Activated CD8-positive, alpha-beta memory T cell treated with anti-CD3 and anti-CD28 coated beads, Interleukin-2, amount 50 U/mL, for 1 hour (primary cell): ENCODE data around the gene NR4A3.
"Not testable (repeated sequence)": the region's sequence is repeated elsewhere in the genome, so short reads cannot be mapped to it uniquely, and the experiment has no call there.

Experiments used
- DNase-seq: peaks from one replicate; pipeline ENCODE4 v3.0.0-alpha.2; 2020; ENCODE audit errors: extremely low read depth

Gene NR4A3

GRCh38 chr9:99834474-99834873 lies 12.8 kb downstream of the NR4A3 start:
- DNase-seq: no peak

- DNase-seq: no peak
Observed at GRCh38 chr9:99835142-99835541, 13.5 kb downstream of the NR4A3 start.

DNA sequence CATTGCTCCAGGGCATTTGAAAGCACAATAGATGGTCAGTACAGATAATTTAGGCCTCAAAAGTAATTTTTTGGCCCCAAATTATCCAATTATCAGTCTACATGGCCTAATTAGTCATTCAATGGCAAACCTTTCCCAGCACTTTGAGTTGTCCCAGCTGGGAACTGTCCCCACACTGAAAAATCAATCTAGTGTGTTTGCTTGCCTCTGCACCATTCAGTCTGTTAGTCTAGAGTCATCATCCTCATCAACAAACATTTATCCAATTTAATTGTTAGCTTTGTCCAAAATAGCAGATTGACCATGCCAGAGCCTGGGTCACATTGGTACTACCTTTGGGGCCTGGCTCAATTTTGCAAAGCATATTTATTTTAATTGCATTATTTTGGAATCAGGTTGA lies 13.9 kb downstream of the NR4A3 start:
- DNase-seq: no peak

DNA sequence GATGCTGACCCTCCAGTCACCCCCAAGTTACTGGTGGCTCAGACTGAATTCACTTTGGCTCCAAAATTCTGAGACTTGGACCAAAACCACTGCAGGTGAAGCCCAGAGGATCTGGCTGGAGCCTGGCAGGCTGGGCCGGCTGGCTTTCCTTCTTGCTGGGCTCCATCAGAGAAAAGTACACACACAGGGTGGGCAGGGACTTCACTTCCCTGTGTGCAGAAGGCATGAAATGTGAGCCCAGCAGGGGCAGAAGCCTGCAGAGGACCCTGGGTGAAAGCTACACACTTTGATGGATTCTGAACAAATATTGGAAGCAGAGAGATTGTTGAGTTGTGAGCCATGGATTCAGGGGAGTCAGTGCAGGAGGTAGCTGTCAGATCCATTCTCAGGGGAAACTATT lies 18.4 kb downstream of the NR4A3 start:
- DNase-seq: no peak

DNA sequence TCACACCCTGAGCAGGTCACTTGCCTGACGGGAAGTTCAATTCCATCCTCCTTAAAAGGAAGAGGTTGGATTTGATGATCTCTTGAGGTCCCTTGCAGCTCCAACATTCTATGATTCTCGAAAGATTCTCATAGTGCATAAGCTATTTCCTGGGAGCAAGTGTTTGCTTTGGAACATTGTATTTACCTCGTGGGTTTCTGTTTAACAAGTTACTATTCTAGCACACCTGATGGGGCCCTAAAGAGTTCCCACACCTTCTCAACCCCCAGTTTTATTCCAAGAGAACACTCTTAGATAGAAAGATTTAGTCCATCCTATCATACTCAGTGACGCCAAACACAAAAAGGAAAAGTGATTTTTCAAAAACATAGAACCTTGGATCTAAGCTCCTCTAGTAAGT lies 23.4 kb downstream of the NR4A3 start:
- no peak for DNase-seq

DNA sequence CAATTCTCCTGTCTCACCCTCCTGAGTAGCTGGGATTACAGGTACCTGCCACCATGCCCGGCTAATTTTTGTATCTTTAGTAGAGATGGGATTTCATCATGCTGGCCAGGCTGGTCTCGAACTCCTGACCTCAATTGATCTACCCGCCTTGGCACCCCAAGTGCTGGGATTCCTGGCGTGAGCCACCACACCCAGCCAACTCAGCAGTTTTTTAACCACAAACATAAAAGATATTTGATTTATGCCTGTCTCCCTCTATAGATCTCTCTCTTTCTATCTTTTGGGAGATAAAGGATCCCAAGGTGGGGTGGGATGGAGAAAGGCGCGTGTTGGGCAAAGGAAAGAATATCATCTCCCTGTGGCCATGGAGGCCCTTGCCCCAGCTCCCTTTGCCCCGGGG lies 26.8 kb downstream of the NR4A3 start:
- no peak for DNase-seq

DNA sequence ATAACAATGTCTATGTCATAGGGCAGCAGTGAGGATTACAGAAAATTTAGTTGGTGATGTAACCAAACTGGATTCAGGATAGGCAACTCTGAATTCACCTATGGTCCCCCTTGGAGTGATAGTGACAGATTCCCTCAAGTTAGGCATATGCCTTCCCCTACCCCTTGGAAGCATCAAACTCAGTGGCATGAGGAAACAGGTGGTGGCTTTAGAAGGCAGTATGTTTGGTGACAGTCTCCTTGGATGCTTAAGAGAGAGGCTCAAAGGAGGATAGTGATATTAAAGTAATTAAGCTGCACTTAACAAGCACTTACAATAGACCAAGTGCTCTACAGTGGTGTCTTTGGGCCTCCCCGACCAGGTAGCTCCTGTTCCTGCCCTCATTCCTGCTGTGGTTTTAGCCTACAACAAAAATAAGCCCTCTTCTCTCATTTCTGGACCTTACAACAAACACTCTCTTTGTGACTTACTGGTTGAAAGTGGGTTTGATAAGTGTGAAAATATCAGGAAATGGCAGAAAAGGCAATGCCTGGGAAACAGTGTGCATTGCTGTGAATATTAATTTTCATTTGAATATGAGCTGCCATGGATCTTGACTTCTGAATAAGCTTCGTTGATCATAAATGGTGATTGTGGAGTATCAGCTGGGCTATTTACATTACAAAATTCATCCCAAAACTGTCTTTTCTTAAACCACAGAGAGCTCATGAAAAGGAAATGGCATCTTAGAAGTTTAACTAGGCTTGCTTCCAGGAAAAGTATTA lies 29.2 kb downstream of the NR4A3 start:
- DNase-seq: no peak

GRCh38 chr9:99851500-99851822 lies 29.8 kb downstream of the NR4A3 start:
- DNase-seq: no peak

DNA sequence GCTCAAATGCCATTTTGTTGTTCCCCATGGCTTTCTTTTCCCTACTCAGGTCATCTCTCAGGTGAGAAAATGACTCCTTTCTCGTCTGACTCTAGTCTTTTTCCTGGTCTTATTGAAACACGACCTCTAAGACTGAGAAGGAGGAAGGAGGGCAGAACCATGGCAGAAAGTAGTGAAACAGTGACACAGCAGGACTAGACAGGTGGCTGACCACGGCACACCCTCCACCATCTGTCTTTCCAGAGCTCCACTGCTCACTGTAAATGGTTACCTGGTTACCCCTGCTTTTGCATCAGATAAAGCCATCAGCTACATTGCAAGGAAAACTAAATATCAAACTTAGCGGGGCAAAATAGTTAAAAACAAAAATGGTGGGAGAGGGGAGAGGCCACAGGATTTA lies 30.9 kb downstream of the NR4A3 start:
- DNase-seq: no peak

DNA sequence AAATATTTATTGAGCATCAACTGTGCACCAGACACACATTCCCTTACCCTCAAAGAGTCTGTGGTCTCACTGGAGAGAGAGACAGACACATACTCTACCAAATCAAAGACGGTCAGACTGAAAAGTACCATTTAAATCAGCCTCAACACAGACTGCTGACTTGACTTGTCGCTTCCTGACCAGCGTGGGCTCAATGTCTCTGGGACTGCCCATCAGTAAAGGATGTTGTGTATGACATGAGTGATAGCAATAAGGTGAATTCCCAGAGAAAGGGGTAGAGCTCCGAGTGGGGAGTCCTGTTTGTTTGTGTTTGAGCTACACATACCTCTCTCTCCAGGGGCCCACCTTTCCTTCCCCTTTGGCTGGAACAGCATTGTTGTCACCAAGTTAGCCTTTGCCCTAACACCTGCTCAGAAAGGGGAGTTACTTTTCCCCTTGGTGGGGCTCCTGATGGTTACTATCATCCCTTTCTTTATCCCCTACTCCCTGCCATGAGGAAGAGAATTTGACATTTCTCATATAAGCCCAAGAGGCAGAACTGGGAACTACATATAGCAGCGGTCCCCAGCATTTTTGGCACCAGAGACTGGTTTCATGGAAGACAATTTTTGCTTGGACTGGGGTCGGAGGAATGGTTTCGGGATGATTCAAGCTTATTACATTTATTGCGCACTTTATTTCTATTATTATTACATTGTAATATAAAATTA lies 33.9 kb downstream of the NR4A3 start:
- DNase-seq: no peak

DNA sequence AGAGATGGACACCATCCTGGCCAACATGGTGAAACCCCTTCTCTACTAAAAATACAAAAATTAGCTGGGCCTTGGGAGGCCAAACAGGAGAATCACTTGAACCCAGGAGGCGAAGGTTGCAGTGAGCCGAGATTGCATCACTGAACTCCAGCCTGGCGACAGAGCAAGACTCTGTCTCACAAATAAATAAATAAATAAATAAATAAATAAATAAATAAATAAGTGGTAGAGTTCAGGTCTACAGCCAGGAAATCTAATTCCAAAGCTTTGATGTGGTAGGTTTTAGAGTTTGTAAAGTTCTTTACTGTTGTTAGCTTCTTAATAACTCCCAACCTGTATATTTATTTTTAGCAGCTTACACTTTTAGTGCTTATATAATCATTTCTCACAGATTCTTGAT lies 35.9 kb downstream of the NR4A3 start:
- DNase-seq: not testable (repeated sequence)

GRCh38 chr9:99858087-99858486 lies 36.4 kb downstream of the NR4A3 start:
- no peak for DNase-seq

DNA sequence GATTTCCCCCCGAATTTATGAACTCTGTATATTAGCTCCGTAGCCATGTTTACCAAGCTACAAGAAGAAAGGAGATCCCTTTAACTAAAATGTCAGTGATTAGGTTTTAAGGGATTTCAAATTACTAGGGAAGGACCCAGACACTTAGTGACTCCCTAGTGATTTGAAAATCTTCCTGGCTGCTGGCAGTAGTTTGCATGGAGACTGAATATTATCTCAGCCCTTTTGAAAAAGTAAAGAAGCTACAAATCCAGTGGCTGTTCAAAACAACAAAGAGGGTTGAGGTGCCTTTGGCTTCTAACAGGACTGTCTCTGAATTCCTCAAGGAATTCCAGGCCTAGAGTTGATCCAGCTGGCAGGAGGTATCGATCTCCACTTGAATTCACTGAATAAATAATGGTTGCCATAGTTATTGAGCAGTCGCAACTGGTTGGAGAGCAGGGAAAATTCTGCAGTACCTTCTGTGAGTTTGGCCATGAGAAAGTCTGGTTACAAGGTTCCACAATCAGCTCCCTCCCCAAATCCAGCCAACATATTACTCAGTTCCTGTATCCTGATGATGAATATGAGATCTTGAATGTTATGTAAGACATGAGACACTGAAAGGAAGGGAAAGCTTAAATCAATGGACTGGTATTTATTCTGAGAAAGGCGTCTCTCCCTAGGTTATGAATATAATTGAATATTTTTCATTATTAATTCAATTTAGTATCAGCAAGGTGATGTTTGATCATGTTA lies 37.7 kb downstream of the NR4A3 start:
- no peak for DNase-seq

DNA sequence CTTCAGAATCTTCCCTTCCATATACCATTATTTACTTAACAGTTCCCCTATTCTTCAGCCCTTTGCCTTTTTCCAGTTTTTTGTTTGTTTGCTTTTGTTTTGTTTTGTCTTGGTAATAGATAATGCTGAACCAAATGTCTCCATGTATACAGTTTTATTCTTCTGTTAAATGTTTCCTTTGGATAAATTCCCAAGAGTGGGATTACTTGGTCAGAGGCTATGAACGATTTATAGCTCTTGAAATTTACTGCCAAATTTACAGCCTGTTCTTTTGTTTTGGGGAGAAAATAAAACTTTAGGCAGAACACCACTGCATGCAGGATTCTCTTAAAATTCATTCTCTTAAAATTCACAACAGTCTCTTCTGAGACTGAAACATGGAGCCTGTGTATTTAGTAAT lies 38.6 kb downstream of the NR4A3 start:
- no peak for DNase-seq

DNA sequence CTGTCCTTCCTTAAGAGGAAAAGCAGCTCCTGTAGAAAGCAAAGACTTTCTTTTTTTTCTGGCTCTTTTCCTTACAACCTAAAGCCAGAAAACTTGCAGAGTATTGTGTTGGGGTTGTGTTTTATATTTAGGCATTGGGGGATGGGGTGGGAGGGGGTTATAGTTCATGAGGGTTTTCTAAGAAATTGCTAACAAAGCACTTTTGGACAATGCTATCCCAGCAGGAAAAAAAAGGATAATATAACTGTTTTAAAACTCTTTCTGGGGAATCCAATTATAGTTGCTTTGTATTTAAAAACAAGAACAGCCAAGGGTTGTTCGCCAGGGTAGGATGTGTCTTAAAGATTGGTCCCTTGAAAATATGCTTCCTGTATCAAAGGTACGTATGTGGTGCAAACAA lies 42.3 kb downstream of the NR4A3 start:
- DNase-seq: no peak

DNA sequence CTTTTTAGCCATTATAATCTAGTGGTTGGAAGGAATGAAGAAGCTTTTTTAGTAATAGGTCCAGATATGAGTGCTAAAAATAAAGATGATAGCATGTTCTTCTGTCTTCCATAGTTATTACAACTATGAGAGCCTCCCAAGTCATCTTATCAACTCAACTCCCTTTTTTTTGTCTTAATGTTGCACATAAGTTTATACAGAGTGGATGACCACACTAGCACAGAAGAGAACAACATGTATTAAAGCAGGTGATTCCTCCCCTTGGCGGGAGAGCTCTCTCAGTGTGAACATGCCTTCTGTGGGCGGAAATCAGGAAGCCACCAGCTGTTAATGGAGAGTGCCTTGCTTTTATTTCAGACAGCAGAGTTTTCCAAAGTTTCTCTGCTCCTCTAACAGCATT lies 44.7 kb downstream of the NR4A3 start:
- DNase-seq: no peak

DNA sequence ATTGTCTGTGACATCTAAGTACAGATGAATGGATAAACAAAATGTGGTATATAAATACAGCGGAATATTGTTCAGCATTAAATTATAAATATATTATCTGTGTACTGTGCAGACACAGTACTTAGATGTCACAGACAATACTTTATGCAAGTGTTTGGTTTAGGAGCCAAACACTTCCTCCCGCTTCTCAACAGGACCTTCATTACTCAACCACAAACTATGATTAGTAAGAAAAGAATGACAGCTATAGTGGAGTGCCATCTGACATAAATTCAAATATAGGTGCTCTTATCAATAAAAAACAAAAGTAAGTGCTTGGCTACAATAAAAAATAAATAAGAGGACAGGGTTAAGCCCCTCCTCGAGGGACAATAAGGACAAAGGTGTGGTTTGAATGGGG lies 45.9 kb downstream of the NR4A3 start:
- DNase-seq: no peak

DNA sequence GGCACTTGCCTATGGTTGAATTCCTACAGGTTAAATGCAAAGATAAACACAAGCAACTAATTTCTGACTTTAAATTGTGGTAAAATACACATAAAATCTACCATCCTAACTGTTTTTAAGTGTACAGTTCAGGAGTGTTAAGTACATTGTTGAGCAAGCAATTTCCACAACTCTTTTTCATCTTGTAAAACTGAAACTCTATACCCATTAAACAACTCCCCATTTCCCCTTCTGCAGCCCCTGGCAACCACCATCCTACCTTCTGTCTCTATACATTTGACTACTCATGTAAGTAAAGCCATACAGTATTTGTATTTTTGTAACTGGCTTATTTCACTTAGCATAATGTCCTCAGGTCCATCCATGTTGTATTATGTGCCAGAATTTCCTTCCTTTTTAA lies 46.3 kb downstream of the NR4A3 start:
- DNase-seq: no peak

DNA sequence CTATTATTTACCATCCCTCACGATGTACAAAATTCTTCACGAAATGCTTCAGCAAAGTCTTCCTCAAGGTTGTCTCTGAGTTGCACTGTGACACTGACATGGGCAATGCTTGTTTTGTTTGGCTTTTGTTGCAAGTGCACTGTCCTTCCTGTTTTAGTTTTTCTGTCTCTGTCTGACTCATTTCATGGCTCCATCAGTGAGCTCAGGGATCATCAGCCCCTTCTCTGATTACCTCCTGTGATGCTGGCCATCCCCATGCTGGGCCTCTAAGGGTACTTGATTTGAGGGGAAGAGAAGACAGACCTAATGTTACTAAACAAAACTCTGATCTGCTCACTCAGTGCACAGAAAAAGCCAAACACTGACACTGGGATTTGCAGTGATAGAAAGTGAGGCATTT lies 47.2 kb downstream of the NR4A3 start:
- DNase-seq: no peak

DNA sequence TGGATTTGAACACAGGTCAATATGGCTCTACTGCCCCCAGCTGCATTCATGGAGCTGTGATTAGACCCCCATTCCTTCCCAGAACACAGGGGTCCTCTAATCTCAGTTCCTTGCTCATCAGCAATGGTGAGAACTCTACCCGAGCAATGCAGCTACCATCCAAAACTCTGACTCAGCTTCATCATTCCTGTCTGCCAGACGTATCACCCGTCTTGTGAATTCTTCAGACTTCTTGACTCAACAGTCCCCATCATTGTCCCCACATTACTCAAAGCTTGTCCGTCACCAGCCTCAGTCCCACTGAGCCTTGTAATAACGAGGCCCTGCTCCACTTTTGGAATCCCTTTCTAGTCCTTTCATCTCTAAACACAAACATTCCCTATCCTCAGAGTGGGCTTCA lies 48.4 kb downstream of the NR4A3 start:
- DNase-seq: no peak

DNA sequence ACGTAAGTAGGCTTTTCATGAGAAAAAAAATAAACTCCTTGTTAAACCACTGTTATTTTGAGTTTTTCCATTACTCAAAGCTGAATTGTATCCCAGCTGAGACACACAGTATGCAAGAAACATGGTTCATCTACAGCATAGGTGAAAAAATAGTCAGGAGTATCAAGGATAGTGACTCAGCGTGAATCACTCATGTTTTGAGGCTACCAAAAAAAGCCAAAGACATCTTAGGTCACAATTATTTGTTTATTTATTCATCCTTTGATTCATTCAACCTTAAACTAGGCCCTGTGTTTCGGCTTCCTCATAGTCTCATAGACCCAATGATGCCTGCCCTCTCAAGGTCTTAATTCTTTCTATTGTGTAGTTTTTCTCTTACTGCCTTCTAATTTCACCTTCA lies 51.8 kb downstream of the NR4A3 start:
- DNase-seq: no peak

DNA sequence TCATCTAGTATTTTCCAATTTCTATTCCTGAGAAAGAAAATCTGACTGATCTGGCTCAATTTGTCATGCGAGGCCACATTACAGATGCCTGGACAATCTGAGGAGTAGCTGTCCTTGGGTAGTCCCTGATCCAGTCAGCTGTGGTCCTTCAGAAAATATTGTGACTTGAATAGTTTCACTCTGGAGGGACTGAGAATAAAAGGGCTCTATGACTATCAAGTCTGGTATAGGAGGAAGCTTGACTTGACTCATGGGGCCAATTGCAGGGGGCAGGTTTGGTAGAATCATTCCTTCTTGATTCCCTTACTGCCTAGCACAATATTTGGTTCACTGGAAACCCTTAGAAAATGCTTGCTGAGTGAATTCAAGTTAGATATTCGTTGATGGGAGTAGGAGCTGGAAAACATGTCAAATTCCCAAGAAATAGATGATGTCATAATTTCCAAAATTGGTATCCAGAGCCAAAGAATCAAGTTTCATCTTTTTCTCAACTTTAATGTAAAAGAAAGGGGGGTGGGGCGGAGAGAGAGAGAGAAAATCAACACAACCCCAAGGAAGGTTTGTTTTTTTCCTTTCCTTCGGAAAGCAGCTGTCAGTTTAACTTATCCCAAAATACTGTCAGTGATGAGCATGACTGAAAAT lies 52.4 kb downstream of the NR4A3 start:
- no peak for DNase-seq

- no peak for DNase-seq
Observed at GRCh38 chr9:99876190-99876589, 54.5 kb downstream of the NR4A3 start.
